ENCODE results near the gene DUSP10. TPM values are rescaled to one million over a fixed set of nuclear protein-coding genes. Genes with fewer than 3 reads are reported as not detected.

The DUSP10 gene
- total and polyA plus RNA-seq, 2 of the 13 experiments (the other 11 are each of a cell fraction or from before 2014, with no cell fraction given) = 2.1 to 4.4 TPM

DNA sequence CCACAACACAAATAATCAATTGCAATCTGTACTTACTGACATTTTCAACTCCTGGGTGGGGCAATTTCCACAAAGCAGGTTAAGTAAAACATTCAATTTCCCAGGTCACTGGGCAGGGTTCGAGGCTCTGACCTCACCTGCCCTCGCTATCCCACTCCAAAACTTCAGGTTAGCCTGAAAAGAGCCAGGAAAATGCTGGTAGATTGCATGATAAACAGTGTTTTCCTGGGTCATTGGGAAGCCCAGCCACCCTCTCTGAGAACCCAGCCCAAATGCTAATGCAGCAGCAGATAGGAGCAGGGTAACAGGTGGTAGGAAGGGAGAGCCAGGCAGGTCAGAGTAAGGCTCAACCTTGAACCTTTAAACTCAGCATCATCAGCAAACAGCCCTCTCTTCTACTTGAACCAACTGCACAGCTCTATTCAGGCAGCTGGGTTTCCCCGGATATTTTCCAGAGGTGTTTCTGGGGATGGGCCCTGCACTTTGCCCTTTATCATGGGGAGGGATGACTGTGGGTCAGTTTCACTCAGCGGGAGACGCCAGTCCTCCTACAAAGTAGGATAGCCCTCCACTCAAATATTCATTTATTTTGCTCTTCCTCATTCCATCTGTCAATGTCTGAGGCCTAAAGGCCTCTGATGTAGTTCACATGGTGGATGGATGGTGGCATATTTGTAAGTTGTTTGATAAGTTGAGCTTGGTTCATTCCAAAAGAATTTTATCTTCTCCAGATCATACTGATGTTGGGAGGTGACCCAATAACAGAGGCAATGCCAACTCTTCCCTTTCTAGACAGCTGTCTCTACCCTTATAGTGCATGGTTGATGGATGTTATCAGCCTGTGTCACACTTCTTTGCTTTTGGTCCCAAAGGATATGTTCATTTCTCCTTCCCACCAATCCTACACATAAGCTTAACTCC lies 65.7 kb downstream of the DUSP10 start:
- Histone ChIP-seq H3K4me1 (ENCODE audit: insufficient read depth, low read length) (peaks cover 10% of the 10 kb centered on the region), H2AFZ (ENCODE audit: low read length) (no peak overlapping the region), H3K79me2 (ENCODE audit: insufficient read depth, low read length) (no peaks in the 10 kb centered on the region), H3K9ac (ENCODE audit: insufficient read depth, low read depth, low read length) (no peak overlapping the region), H3K4me2 (ENCODE audit: low read depth, low read length) (no peak overlapping the region; the same call in 1 of the 2 replicates), H3K36me3 (replicated peaks in 1 of 2; ENCODE audit: control insufficient read depth in 1 of 2, insufficient read depth in 2 of 2, low read length in 2 of 2) (no peaks in the 10 kb centered on the region), H3K27me3 (ENCODE audit: control insufficient read depth in 1 of 2, insufficient read depth in 2 of 2, low read length in 2 of 2) (no peaks in the 10 kb centered on the region; a peak in 1 of 5 replicates), H3K4me3 (replicated peaks in 1 of 3; ENCODE audit: insufficient read depth in 1 of 3, low read depth in 2 of 3, low read length in 3 of 3) (no peak overlapping the region), H3K9me3 (ENCODE audit: low read length) (no peaks in the 10 kb centered on the region), H4K20me1 (ENCODE audit: insufficient read depth, low read length) (no peaks in the 10 kb centered on the region), H3K27ac (ENCODE audit: extremely low read length, insufficient read depth, low read length) (no peak overlapping the region)
- ChIA-PET CTCF (ENCODE audit: low intra/inter-chr PET ratio, low total read pairs) (no interaction called here), POLR2A (no interaction called here)
- BruUV-seq (replicated peaks) = no TSS peak
- 0 out of 2 replicates have a peak, but pooled peaks have one; percentile 24 for TF ChIP-seq NR2C2 (CRISPR knock-in tag; IDR thresholded peaks at IDR 0.05; ENCODE audit: borderline replicate concordance)
- TF ChIP-seq ZNF451 (CRISPR knock-in tag; IDR thresholded peaks at IDR 0.05) = no peak
- TF ChIP-seq ZNF263 (CRISPR knock-in tag; IDR thresholded peaks at IDR 0.05) = peak; percentile 19; the same call in 1 of the 2 replicates
- TF ChIP-seq HNF4A (CRISPR knock-in tag; IDR thresholded peaks at IDR 0.05) = peak; percentile 34; the same call in 1 of the 2 replicates
- no peak for FAIRE-seq
- DNase-seq (ENCODE audit: low spot score) = peak; percentile 4
- intact Hi-C loops (cut with micrococcal nuclease; ENCODE audit: unreplicated experiment) (no loop called here), in situ Hi-C loops (cut with HindIII; ENCODE audit: extremely low pct_ligation_motif_present, low pct_unique_long_range_greater_than_20kb) (no loop called here)
- peak; percentile 83 for ATAC-seq
- WGBS (ENCODE audit: low lambda C conversion rate) = 2% methylated on average over 5 of the region's 5 CpGs

- H3K27me3 ChIP-seq (ENCODE audit: control insufficient read depth in 1 of 2, insufficient read depth in 2 of 2, low read length in 2 of 2) = no peaks in the 10 kb centered on the region; a peak in 1 of 5 replicates
- intact Hi-C loops (cut with micrococcal nuclease; ENCODE audit: unreplicated experiment) = no loop called here
- H2AFZ ChIP-seq (ENCODE audit: low read length) = no peak overlapping the region
- ChIA-PET CTCF (ENCODE audit: low intra/inter-chr PET ratio, low total read pairs) (no interaction called here), POLR2A (no interaction called here)
- no peaks in the 10 kb centered on the region for H3K9me3 ChIP-seq (ENCODE audit: low read length)
- DNase-seq (ENCODE audit: low spot score) (no peak), FAIRE-seq (no peak), ATAC-seq (no peak)
- no TSS peak for BruUV-seq (replicated peaks)
- H4K20me1 ChIP-seq (ENCODE audit: insufficient read depth, low read length) = no peaks in the 10 kb centered on the region
- H3K36me3 ChIP-seq (replicated peaks in 1 of 2; ENCODE audit: control insufficient read depth in 1 of 2, insufficient read depth in 2 of 2, low read length in 2 of 2) = no peaks in the 10 kb centered on the region
- in situ Hi-C loops (cut with HindIII; ENCODE audit: extremely low pct_ligation_motif_present, low pct_unique_long_range_greater_than_20kb) = no loop called here
- TF ChIP-seq TBL1XR1 (IDR thresholded peaks at IDR 0.05; ENCODE audit: borderline replicate concordance, low read length, partially characterized antibody) = no peak
- TF ChIP-seq ZNF569 (CRISPR knock-in tag; IDR thresholded peaks at IDR 0.05; ENCODE audit: borderline replicate concordance) = no peak
- no peak for TF ChIP-seq MXI1 (IDR thresholded peaks at IDR 0.05; ENCODE audit: borderline replicate concordance, low read depth, low read length)
- no peak overlapping the region for H3K27ac ChIP-seq (ENCODE audit: extremely low read length, insufficient read depth, low read length)
- no peak overlapping the region for H3K4me3 ChIP-seq (replicated peaks in 1 of 3; ENCODE audit: insufficient read depth in 1 of 3, low read depth in 2 of 3, low read length in 3 of 3)
- no peaks in the 10 kb centered on the region for H3K79me2 ChIP-seq (ENCODE audit: insufficient read depth, low read length)
- no peak overlapping the region for H3K4me2 ChIP-seq (ENCODE audit: low read depth, low read length)
- H3K9ac ChIP-seq (ENCODE audit: insufficient read depth, low read depth, low read length) = no peak overlapping the region
- 3% methylated on average over 3 of the region's 3 CpGs for whole genome bisulfite sequencing (ENCODE audit: low lambda C conversion rate)
- H3K4me1 ChIP-seq (ENCODE audit: insufficient read depth, low read length) = peaks cover 10% of the 10 kb centered on the region
Measured at GRCh38 chr1:221672965-221673364, 68.9 kb downstream of the DUSP10 start.
